ENCODE measurements around the gene TUBA1B. TPM values are rescaled to one million over a fixed set of nuclear protein-coding genes. Genes with fewer than 3 reads are reported as not detected.
"Not testable (repeated sequence)": the region's sequence is repeated elsewhere in the genome, so short reads cannot be mapped to it uniquely, and the experiment has no call there.

Gene TUBA1B
- total RNA-seq, 1 donor from 2014 or later, result 544 TPM

DNA sequence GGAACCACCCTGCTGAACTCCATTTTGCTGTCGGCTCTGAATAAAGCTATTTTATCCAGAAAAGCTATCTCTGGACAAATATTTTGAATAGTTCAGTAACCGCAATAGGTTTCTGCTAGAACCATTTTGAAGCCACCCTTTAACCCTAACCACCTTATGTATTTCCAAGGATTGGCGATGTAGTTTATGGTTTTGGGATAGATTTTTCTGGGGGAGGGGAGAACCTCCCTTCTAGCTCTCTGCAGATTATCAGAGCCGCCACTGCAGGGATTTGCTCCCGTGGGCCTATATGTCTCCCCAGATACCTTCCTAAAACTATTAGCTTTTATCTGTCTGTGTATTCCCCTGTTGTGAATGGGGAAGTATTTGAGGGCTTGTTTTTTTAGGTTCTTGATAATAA is 1.8 kb upstream of the TUBA1B start:
- Mint-ChIP-seq H3K4me1 (ENCODE audit: low read depth) (peaks cover 37% of the 10 kb centered on the region), H3K36me3 (ENCODE audit: low read depth) (peaks cover 24% of the 10 kb centered on the region), H3K4me3 (ENCODE audit: unreplicated experiment) (peak overlapping the region; percentile 25), H3K27me3 (ENCODE audit: low read depth) (no peaks in the 10 kb centered on the region), H3K9me3 (ENCODE audit: low read depth) (no peaks in the 10 kb centered on the region), H3K27ac (ENCODE audit: unreplicated experiment) (peak overlapping the region; percentile 12)
- DNase-seq (ENCODE audit: low spot score), result no peak
- TF ChIP-seq, protein P1, sequence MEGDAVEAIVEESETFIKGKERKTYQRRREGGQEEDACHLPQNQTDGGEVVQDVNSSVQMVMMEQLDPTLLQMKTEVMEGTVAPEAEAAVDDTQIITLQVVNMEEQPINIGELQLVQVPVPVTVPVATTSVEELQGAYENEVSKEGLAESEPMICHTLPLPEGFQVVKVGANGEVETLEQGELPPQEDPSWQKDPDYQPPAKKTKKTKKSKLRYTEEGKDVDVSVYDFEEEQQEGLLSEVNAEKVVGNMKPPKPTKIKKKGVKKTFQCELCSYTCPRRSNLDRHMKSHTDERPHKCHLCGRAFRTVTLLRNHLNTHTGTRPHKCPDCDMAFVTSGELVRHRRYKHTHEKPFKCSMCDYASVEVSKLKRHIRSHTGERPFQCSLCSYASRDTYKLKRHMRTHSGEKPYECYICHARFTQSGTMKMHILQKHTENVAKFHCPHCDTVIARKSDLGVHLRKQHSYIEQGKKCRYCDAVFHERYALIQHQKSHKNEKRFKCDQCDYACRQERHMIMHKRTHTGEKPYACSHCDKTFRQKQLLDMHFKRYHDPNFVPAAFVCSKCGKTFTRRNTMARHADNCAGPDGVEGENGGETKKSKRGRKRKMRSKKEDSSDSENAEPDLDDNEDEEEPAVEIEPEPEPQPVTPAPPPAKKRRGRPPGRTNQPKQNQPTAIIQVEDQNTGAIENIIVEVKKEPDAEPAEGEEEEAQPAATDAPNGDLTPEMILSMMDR (IDR thresholded peaks at IDR 0.05), result no peak

DNA sequence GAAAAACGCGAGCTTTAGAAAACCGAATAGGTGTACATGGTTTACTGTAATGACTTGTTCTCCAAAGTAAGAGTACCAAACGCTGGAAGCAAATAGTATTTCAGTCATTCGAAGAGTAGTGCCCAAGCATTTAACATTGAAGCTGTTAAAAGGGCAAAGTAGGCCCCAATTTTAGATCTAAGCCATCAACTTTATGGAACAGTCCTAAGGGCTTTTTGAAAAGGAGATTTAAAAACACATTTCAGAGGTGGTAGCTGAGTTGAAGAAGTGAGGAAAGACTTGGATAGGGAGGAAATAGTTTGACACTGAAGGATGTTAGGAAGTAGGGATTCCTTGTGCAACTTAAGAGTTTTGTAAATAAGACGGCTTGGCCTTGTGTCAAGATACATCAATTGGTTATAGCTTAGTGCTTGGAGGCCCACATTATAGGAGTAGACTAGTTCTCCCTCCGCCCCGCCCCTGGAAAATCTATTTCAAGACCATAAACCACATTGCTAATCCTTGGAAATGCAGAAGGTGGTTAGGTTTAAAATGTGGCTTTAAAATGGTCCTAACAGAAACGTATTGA is 783 bp upstream of the TUBA1B start:
- no peaks in the 10 kb centered on the region for H3K9me3 Mint-ChIP-seq (ENCODE audit: low read depth)
- peaks cover 41% of the 10 kb centered on the region for H3K4me1 Mint-ChIP-seq (ENCODE audit: low read depth)
- H3K27ac Mint-ChIP-seq (ENCODE audit: unreplicated experiment), result peak overlapping the region; percentile 92
- no peaks in the 10 kb centered on the region for H3K27me3 Mint-ChIP-seq (ENCODE audit: low read depth)
- peak overlapping the region; percentile 78 for H3K4me3 Mint-ChIP-seq (ENCODE audit: unreplicated experiment)
- H3K36me3 Mint-ChIP-seq (ENCODE audit: low read depth), result peaks cover 34% of the 10 kb centered on the region
- DNase-seq (ENCODE audit: low spot score), result no peak
- TF ChIP-seq, protein P1 (IDR thresholded peaks at IDR 0.05), result no peak

DNA sequence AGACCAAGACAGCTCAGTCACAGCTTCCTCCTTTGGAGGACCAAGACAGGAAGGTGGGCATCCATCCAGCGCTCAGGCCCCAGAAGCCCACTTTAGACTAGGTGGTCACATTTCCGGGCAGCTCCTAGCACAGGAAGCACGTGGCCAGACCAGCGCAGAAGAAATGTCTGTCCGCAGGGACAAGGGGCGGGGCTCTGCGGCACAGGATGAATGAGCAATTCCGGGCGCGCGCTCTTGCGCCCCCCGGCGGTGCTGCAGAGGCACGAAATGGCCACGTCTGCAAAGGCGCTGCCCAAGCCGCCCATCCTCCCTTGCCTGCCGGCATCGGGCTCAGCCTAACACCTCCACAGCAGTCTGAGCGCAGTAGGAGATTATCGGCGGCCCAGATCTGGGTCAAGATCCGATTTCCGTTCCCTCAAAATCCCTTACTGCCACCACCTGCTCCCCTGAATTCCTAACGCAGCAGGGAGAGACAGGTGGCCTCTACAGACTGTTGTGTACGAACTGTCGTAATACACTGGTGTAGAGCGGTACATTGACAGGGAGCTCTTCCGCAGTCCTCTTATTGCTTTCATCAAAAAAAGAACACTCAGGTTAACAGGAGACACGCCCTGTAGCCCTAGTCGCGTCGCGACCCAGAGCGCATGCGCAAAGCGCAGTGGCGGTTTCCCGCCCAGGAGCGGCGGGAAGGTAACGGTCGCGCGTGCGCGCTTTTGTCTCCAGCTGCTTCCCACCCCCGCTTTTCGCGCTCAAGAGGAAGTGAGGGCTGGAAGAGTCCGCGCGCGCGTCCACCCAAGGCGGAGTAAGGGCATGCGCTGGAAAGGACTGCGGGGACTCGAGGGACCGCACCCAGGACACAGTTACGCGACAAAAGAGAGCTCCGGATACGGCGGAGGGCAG is 794 bp downstream of the TUBA1B start:
- Mint-ChIP-seq H3K4me3 (ENCODE audit: unreplicated experiment) (peak overlapping the region; percentile 93), H3K27me3 (ENCODE audit: low read depth) (no peaks in the 10 kb centered on the region), H3K9me3 (ENCODE audit: low read depth) (no peaks in the 10 kb centered on the region), H3K36me3 (ENCODE audit: low read depth) (peaks cover 36% of the 10 kb centered on the region), H3K4me1 (ENCODE audit: low read depth) (peaks cover 43% of the 10 kb centered on the region), H3K27ac (ENCODE audit: unreplicated experiment) (peak overlapping the region; percentile 99)
- peak; percentile 97 for DNase-seq (ENCODE audit: low spot score)
- TF ChIP-seq, protein P1 (IDR thresholded peaks at IDR 0.05), result peak; percentile 95

DNA sequence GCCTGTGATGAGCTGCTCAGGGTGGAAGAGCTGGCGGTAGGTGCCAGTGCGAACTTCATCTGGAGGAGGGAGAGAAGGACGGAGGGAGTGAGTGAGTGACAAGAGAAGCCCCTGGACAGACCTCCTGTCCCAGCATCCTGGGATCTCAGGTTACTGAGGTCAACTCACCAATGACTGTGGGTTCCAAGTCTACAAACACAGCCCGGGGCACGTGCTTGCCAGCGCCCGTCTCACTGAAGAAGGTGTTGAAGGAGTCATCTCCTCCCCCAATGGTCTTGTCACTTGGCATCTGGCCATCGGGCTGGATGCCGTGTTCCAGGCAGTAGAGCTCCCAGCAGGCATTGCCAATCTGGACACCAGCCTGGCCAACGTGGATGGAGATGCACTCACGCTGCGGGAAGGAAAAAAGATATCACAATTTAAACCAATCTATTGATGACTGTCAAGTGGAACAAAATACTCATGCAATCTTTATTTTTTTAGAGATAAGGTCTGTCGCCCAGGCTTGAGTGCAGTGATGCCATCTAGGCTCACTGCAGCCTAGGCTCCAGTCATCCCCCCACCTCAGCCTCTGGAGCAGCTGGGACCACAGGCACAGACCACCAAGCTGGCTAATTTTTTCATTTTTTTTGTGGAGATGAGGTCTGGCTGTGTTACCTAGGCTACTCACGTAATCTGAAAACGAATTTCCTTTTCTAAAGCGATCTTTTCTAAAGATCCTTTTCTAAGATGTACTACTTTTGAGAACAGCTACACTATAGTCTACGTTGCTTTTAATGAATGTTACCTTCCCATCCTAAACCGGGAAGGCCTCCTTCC is 1.7 kb downstream of the TUBA1B start:
- Mint-ChIP-seq H3K9me3 (ENCODE audit: low read depth) (no peaks in the 10 kb centered on the region), H3K4me1 (ENCODE audit: low read depth) (peaks cover 43% of the 10 kb centered on the region), H3K27ac (ENCODE audit: unreplicated experiment) (peak overlapping the region; percentile 99), H3K27me3 (ENCODE audit: low read depth) (no peaks in the 10 kb centered on the region), H3K4me3 (ENCODE audit: unreplicated experiment) (peak overlapping the region; percentile 93), H3K36me3 (ENCODE audit: low read depth) (peaks cover 36% of the 10 kb centered on the region)
- no peak for DNase-seq (ENCODE audit: low spot score)
- TF ChIP-seq, protein P1 (IDR thresholded peaks at IDR 0.05), result no peak

DNA sequence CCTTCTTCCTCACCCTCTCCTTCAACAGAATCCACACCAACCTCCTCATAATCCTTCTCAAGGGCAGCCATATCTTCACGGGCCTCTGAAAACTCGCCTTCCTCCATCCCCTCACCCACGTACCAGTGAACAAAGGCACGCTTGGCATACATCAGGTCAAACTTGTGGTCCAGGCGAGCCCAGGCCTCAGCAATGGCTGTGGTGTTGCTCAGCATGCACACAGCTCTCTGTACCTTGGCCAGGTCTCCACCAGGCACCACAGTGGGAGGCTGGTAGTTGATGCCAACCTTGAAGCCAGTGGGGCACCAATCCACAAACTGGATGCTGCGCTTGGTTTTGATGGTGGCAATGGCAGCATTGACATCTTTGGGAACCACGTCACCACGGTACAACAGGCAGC is 3.2 kb downstream of the TUBA1B start:
- peaks cover 36% of the 10 kb centered on the region for H3K36me3 Mint-ChIP-seq (ENCODE audit: low read depth)
- not testable (repeated sequence) for H3K27me3 Mint-ChIP-seq (ENCODE audit: low read depth); H3K9me3 Mint-ChIP-seq (ENCODE audit: low read depth); DNase-seq (ENCODE audit: low spot score)
- peaks cover 36% of the 10 kb centered on the region for H3K4me1 Mint-ChIP-seq (ENCODE audit: low read depth)
- peak overlapping the region; percentile 9 for H3K4me3 Mint-ChIP-seq (ENCODE audit: unreplicated experiment)
- peak overlapping the region; percentile 8 for H3K27ac Mint-ChIP-seq (ENCODE audit: unreplicated experiment)

All from chondrocyte (in vitro differentiated cells).